HG02885 (cell line): ENCODE data around the gene RAD51.

Experiments
- ATAC-seq: cut with Tn5 transposase; IDR thresholded peaks from one replicate; pipeline ENCODE4 v1.9.1; 2021; ENCODE audit warnings: mild to moderate bottlenecking; ENCODE audit not compliant: unreplicated experiment, poor library complexity

RAD51 gene

GRCh38 chr15:40756938-40757337, 62.0 kb downstream of the RAD51 start:
- ATAC-seq = no peak

DNA sequence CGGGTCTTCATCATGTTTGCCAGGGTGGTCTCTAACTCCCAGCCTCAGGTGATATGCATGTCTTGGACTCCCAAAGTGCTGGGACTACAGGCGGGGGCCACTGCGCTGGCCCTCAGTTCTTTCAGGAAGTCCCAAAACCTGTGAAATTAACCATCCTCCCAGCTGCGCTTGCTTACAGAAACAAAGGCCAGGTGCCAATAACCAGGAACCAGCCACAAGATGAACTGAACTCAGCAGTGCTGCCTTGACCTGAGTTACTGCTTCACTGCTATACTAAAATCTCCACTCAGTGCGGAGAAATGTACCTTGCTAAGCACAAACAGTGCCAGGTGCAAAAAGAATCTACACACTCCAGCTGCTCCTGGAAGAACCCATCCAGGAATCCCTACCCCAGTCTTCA, 65.0 kb downstream of the RAD51 start:
- ATAC-seq = no peak

GRCh38 chr15:40762919-40763800, 68.2 kb downstream of the RAD51 start:
- no peak for ATAC-seq

- peak; percentile 65 for ATAC-seq
These were observed 69.0 kb downstream of the RAD51 start, which contains the start of gene GCHFR for GRCh38 chr15:40763801-40764628. GCHFR (plus strand) TSS chr15:40764068; CDS start chr15:40764181, 113 bp downstream.

GRCh38 chr15:40764629-40765103, 69.7 kb downstream of the RAD51 start:
- ATAC-seq = no peak

GRCh38 chr15:40766194-40766815, 71.3 kb downstream of the RAD51 start:
- no peak for ATAC-seq

GRCh38 chr15:40766906-40767837, 72.2 kb downstream of the RAD51 start:
- ATAC-seq = no peak

GRCh38 chr15:40767838-40768500, 73.0 kb downstream of the RAD51 start:
- no peak for ATAC-seq

- peak; percentile 16 for ATAC-seq
These were observed 73.7 kb downstream of the RAD51 start for GRCh38 chr15:40768521-40769273.

DNA sequence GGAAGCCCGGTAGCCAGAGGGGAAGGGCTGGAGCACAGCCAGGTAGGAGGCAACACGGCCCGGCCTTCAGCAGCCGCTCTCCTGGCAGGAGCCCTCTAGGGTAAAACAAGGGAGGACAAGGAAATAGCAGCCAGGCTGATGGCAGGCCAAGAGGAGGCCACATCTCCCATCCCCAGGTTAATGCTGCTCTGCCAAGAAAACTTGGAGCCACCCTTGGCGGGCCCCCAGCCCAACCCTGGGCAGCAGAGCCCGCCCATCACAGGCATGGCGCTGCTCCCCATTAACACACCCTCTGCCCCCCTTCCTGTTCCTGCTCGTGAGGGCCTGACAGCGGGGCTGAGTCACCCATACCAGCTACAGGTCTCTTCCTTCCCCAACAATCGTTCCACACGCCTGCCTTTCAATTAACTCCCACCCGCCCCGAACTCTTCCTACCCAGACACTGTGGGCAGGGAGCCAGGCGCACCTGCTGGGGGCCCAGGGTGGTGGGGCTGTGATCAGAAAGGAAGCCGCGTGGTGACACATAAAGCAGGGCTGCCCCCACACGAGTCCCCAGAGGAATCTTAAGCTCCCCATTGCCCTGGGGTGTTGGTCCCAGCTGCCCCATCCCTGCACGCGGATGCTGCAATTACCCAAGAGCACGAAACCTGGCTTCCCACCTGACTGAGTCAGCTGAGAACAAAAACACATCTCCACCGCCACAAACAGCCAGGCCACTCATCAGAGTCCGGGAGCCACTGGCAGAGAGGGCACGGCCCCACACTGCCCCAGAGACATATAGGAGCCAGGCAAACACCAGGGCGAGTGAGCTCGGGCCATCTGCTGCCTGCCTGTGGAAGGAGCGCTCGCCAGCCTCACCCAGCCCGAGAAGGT, 74.5 kb downstream of the RAD51 start, which contains the start of gene C15orf62:
Gene C15orf62 (plus strand): TSS at position 707 of the 873 bp plus-strand sequence. CDS start 516 bp downstream, outside the sequence.
- peak; percentile 39 for ATAC-seq

- no peak for ATAC-seq
These were observed 75.3 kb downstream of the RAD51 start for GRCh38 chr15:40770147-40770721.

GRCh38 chr15:40771242-40771641, 76.3 kb downstream of the RAD51 start:
- no peak for ATAC-seq

GRCh38 chr15:40772014-40772413, 77.0 kb downstream of the RAD51 start:
- no peak for ATAC-seq

DNA sequence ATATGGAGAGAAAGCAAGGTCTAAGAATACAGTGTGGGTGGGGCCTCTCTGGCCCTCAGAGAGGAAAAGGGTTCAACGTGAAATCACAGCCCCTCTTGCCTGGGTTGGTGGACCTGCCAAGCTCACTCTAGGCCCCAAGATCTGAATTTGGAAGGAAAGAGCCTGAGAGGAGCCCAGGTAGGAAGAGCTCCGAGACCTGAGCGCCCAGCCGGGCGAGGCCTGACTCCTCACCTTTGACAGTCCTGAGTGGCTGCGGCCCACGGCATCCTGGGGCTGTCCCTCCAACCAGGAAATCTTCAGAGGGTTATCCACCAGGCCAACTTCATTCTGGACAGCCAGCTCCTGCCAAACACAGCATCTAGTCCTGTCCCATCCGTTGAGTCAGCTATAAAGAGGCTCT, 78.5 kb downstream of the RAD51 start:
- no peak for ATAC-seq

DNA sequence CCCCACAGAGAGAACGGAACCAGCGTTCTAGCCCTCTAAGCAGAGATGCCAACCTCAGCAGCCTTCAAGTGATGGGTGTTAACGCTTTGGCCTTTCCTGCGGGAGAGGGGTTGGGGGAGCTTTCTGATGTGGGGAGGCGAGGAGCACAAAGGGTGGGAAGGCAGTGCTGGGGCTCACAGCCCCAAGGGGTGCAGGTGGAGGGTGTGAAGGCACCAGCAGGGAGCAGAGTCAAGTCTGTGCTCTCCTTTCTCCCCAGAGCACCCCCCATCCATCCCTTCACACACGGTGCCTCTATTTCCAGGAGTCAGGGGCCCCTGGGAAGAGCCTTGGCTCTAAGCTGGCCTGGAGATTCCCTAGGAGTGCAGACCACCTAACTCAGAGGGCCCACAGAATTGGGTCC, 78.9 kb downstream of the RAD51 start:
- ATAC-seq = no peak

- ATAC-seq = no peak
These were observed 80.0 kb downstream of the RAD51 start for GRCh38 chr15:40775007-40775406.
